ACC112 (cell line): ENCODE results near the gene NDUFA1.
"Not testable (repeated sequence)": the region's sequence is repeated elsewhere in the genome, so short reads cannot be mapped to it uniquely, and the experiment has no call there.

Experiments used
- H2AFZ ChIP-seq: fragments of 200-600 bp; sonication (generic); one replicate; pipeline ENCODE4 v1.6.0; 2017; ENCODE audit warnings: antibody characterized with exemption, low read length; ENCODE audit not compliant: unreplicated experiment
- H3K27ac ChIP-seq: fragments of 200-600 bp; sonication (generic); 2 replicates; pipeline ENCODE4 v1.5.1; 2014; ENCODE audit warnings: low read depth, mild to moderate bottlenecking, antibody characterized with exemption, low read length, moderate library complexity
- H3K27me3 ChIP-seq: fragments of 200-600 bp; sonication (generic); 2 replicates; pipeline ENCODE4 v1.6.1; 2014; ENCODE audit warnings: mild to moderate bottlenecking, antibody characterized with exemption, low read length, moderate library complexity, mixed read lengths; ENCODE audit not compliant: insufficient read depth
- H3K36me3 ChIP-seq: fragments of 200-600 bp; sonication (generic); 2 replicates; pipeline ENCODE4 v1.6.1; 2016; ENCODE audit warnings: mild to moderate bottlenecking, antibody characterized with exemption, low read length, moderate library complexity, mixed read lengths; ENCODE audit not compliant: insufficient read depth
- H3K4me1 ChIP-seq: fragments of 200-600 bp; sonication (generic); one replicate; pipeline ENCODE4 v1.6.1; 2016; ENCODE audit warnings: low read length, mixed read lengths; ENCODE audit not compliant: insufficient read depth, unreplicated experiment, control insufficient read depth
- H3K4me3 ChIP-seq: fragments of 200-600 bp; sonication (generic); 2 replicates; pipeline ENCODE4 v1.5.1; 2014; ENCODE audit warnings: mild to moderate bottlenecking, low read depth, low read length
- H3K79me2 ChIP-seq: fragments of 200-600 bp; sonication (generic); one replicate; pipeline ENCODE4 v1.6.0; 2016; ENCODE audit warnings: low read length; ENCODE audit not compliant: control insufficient read depth, unreplicated experiment, insufficient read depth

NDUFA1 gene

DNA sequence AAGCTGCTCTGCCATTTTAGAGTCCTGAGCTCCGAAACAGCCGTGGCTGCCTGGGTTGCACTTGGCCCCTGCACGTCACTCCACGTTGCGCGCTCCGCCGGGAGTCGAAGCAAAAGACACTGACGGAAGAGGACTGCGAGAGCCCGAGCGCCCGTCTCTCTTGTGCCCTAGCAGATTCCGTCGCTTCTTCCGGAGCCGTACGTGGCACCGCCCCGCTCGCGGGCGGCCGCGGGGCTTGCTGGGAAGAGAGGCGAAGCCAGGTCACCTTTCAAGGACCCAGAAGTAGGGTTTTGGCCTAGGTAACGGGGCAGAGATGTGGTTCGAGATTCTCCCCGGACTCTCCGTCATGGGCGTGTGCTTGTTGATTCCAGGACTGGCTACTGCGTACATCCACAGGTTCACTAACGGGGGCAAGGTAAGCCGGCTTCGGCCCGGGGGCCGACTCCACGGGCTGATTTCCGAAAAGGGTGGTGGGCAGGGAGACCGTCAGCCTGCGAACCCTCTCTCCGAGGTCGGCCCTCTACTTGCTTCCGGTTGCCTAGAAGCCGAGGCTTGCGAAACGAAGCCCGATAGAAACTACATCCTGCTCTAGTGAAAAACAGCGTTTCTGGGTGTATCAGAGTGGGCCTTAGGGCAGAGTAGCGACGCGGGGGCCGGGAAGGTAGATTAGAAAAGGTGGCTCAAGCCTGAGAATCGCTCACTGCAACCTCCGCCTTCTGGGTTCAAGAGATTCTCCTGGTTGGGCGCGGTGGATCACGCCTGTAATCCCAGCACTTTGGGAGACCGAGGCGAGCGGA, at the start of gene NDUFA1, which contains the start of gene RNF113A:
NDUFA1 (plus strand) TSS at position 234 of the 797 bp plus-strand sequence; CDS start at position 314, 80 bp downstream.
RNF113A (minus strand) TSS at position 135 of the 797 bp plus-strand sequence; CDS start at position 15, 120 bp downstream.
- peak within 1 kb of the TSS; percentile 85 for H3K27ac ChIP-seq
- peaks cover 28% of the 10 kb centered on the region for H3K79me2 ChIP-seq
- peak within 1 kb of the TSS; percentile 86 for H2AFZ ChIP-seq
- H3K27me3 ChIP-seq, result no peaks in the 10 kb centered on the region
- H3K36me3 ChIP-seq, result no peaks in the 10 kb centered on the region
- H3K4me3 ChIP-seq, result peak within 1 kb of the TSS; percentile 87
- no peaks in the 10 kb centered on the region for H3K4me1 ChIP-seq

GRCh38 chrX:119824221-119824620, 47.4 kb upstream of the NDUFA1 start:
- H3K4me1 ChIP-seq, result peaks cover 11% of the 10 kb centered on the region
- not testable (repeated sequence) for H3K36me3 ChIP-seq, H3K27me3 ChIP-seq, H3K4me3 ChIP-seq, H2AFZ ChIP-seq, H3K79me2 ChIP-seq, H3K27ac ChIP-seq

DNA sequence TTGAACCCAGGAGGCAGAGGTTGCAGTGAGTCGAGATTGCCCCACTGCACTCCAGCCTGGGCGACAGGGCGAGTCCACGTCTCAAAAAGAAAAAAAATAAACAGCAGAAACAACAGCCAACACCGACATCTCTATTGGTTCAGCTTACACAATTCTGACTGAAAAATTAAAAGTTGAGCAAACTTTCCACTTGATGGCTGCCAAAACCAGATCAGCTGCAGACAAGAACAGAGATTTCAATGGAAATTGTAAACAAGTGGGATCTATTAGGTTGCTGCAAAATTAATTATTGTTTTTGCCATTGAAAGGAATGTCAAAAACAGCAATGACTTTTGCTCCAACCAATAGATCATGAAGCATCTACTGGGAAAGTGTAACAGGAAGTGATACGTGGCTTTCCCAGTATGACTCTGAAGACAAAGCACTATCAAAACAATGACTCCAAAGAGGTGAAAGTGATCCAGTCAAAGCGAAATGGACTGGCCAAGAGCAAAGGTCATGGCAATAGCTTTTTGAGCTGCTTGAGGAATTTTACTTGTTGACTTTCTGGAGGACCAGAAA, 45.2 kb upstream of the NDUFA1 start:
- Histone ChIP-seq H3K79me2 (no peaks in the 10 kb centered on the region), H3K27me3 (no peaks in the 10 kb centered on the region), H3K4me1 (peaks cover 11% of the 10 kb centered on the region), H3K4me3 (no peak overlapping the region), H2AFZ (no peak overlapping the region), H3K27ac (peak overlapping the region; percentile 67), H3K36me3 (no peaks in the 10 kb centered on the region)

- Histone ChIP-seq H3K36me3 (no peaks in the 10 kb centered on the region; the same call in 1 of the 2 replicates), H2AFZ (no peak overlapping the region), H3K4me1 (peaks cover 11% of the 10 kb centered on the region), H3K79me2 (no peaks in the 10 kb centered on the region), H3K27me3 (no peaks in the 10 kb centered on the region), H3K27ac (no peak overlapping the region), H3K4me3 (no peak overlapping the region)
These were observed 43.2 kb upstream of the NDUFA1 start for GRCh38 chrX:119828446-119828845.

DNA sequence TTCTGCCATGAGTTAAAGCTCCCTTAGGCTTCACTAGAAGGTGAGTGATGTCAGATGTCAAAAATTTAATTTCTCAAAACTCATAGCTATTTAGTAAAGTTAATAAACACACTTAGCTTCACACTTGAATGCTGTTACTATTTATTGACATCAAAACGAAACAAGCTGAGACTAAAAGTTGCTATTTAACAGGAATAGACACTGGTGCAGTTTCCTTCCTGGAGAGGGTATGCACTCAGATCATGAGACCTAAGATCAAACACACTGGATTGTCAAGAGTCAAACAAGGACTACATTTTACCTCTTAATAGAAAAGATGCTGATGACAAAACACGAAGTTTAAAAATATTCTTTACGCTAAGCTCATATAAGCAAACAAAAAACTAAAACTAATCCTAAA, 37.7 kb upstream of the NDUFA1 start:
- H3K4me3 ChIP-seq, result no peak overlapping the region
- no peaks in the 10 kb centered on the region for H3K79me2 ChIP-seq
- H3K4me1 ChIP-seq, result no peaks in the 10 kb centered on the region
- H3K27me3 ChIP-seq, result no peaks in the 10 kb centered on the region
- H3K27ac ChIP-seq, result no peak overlapping the region
- no peak overlapping the region for H2AFZ ChIP-seq
- H3K36me3 ChIP-seq, result peaks cover 6% of the 10 kb centered on the region

GRCh38 chrX:119852382-119853353, 19.0 kb upstream of the NDUFA1 start, which contains the start of gene UPF3B:
UPF3B (minus strand) TSS chrX:119852963; CDS start chrX:119852928, 35 bp downstream.
- H3K36me3 ChIP-seq, result 0 out of 2 replicates have a peak, but pooled peaks cover 3% of the 10 kb centered on the region

DNA sequence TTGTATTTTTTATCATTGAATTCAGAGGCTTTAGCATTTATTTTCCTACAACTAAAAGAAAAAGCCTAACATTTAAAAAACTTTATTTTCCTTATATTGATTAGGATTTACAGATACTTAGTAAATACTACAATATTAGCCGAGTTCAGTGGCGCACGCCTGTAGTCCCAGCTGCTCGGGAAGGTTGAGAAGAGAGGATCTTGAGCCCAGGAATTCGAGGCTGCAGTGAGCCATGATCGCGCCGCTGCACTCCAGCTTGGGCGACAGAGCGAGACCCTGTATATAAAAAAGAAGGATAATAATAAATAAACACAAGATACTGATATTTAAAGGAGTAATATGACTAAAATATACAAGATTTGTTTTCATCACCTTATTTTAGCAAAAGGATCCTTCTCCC, 18.2 kb upstream of the NDUFA1 start:
- Histone ChIP-seq H2AFZ (peak overlapping the region; percentile 29), H3K27me3 (no peaks in the 10 kb centered on the region), H3K36me3 (0 out of 2 replicates have a peak, but pooled peaks cover 3% of the 10 kb centered on the region), H3K4me3 (peak overlapping the region; percentile 97), H3K79me2 (peaks cover 14% of the 10 kb centered on the region), H3K4me1 (peaks cover 8% of the 10 kb centered on the region), H3K27ac (no peak overlapping the region)

More at GRCh38 chrX:119852382-119853353, 19.0 kb upstream of the NDUFA1 start, which contains the start of gene UPF3B:
- Histone ChIP-seq H2AFZ (peak within 1 kb of the TSS; percentile 68), H3K79me2 (peaks cover 14% of the 10 kb centered on the region), H3K4me3 (peak within 1 kb of the TSS; percentile 97), H3K4me1 (peaks cover 8% of the 10 kb centered on the region), H3K27ac (peak within 1 kb of the TSS; percentile 77), H3K27me3 (no peaks in the 10 kb centered on the region)

DNA sequence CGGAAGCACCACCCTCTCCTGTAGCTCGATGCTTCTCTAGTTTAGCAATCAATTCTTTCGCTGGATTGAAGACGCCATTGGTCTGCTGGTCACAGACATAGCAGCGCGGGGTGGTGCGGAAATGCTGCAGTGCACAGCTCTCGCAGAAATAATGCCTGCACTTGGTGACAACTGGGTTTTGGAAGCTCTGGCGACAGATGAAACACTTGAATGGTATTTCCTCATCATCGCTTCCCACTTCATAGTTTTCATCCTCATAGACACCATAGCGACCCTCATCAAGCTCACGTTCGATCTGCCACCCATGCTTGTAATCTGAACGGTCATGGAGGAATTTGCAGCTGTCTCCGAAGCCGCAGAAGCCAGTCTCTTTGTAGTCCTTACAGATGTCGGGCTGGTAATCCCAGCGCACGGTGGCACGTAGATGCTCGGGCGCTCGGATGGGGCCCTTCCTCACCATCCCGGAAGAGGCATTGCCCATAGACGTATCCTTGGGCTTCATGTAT, 953 bp upstream of the NDUFA1 start:
- peaks cover 28% of the 10 kb centered on the region for H3K79me2 ChIP-seq
- peak overlapping the region; percentile 85 for H3K27ac ChIP-seq
- H3K4me1 ChIP-seq, result no peaks in the 10 kb centered on the region
- H3K4me3 ChIP-seq, result peak overlapping the region; percentile 87
- no peaks in the 10 kb centered on the region for H3K36me3 ChIP-seq
- peak overlapping the region; percentile 43 for H2AFZ ChIP-seq
- H3K27me3 ChIP-seq, result no peaks in the 10 kb centered on the region

- no peaks in the 10 kb centered on the region for H3K27me3 ChIP-seq
- peaks cover 28% of the 10 kb centered on the region for H3K79me2 ChIP-seq
- H3K4me1 ChIP-seq, result no peaks in the 10 kb centered on the region
- no peaks in the 10 kb centered on the region for H3K36me3 ChIP-seq
- H3K27ac ChIP-seq, result peak overlapping the region; percentile 85
- H2AFZ ChIP-seq, result peak overlapping the region; percentile 43
- peak overlapping the region; percentile 87 for H3K4me3 ChIP-seq
These were observed 410 bp upstream of the NDUFA1 start for GRCh38 chrX:119871245-119871598.

DNA sequence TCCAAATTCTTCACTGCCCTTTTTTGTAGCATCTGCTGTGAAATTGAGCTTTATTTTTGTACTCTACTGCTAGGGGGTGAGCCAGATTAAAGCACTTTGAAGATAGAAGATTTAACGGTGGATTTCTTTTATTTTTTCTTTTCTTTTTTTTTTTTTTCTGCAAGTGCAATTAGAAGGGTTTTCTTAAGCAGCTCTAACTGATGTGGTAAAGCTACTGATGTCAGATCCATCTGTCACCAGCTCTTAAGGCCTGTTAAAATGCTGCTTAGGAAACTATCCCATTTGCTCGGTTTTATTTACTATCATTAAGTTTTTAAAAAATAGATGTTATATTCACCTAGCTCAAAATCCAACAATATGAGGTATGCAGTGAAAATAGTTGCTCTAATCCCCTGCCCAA, 7.1 kb downstream of the NDUFA1 start:
- H3K4me3 ChIP-seq, result no peak overlapping the region
- H3K36me3 ChIP-seq, result no peaks in the 10 kb centered on the region

More for the DNA sequence above, 7.1 kb downstream of the NDUFA1 start:
- Histone ChIP-seq H2AFZ (no peak overlapping the region), H3K27ac (no peak overlapping the region), H3K4me1 (no peaks in the 10 kb centered on the region), H3K27me3 (no peaks in the 10 kb centered on the region), H3K79me2 (no peaks in the 10 kb centered on the region)
